Body of pancreas (tissue), 4 donors: Measurements from ENCODE around the gene TMEM119. TPM values are rescaled to one million over a fixed set of nuclear protein-coding genes. Genes with fewer than 3 reads are reported as not detected.

Experiments used
- ATAC-seq: fragments of 150-250 bp; one replicate; pipeline ENCODE4 v1.9.1; 2016
- DNase-seq, 4 donors: peaks; one replicate each; pipeline ENCODE4 v3.0.0-alpha.2; 2019
- H3K27ac ChIP-seq, 4 donors: fragments of 200-600 bp; sonication (generic); 1 replicate in 3 of 4; 2 replicates in 1 of 4; pipeline versions ENCODE4 v1.5.1 to v1.6.1; 2016 to 2019; ENCODE audit warnings: mild to moderate bottlenecking in 1 of 4, mixed read lengths in 1 of 4, moderate library complexity in 1 of 4
- H3K27me3 ChIP-seq, 2 donors: fragments of 200-600 bp; sonication (generic); one replicate each; pipeline ENCODE4 v1.6.0; 2016; ENCODE audit warnings: mild to moderate bottlenecking in 1 of 2
- H3K36me3 ChIP-seq, 2 donors: fragments of 200-600 bp; sonication (generic); replicated peaks in 1 of 2; 2 replicates each; pipeline ENCODE4 v1.5.1; 2016; ENCODE audit warnings: low read depth in 2 of 2; ENCODE audit not compliant: insufficient read depth in 1 of 2
- H3K4me1 ChIP-seq: fragments of 200-600 bp; sonication (generic); one replicate; pipeline ENCODE4 v1.6.0; 2016
- H3K4me3 ChIP-seq, 2 donors: fragments of 200-600 bp; sonication (generic); 1 replicate in 1 of 2; 2 replicates in 1 of 2; pipeline ENCODE4 v1.5.1; 2016 to 2019
- H3K9me3 ChIP-seq, 3 donors: fragments of 200-600 bp; sonication (generic); 1 replicate in 2 of 3; 2 replicates in 1 of 3; pipeline ENCODE4 v1.5.1; 2016
- CTCF ChIP-seq, 7 experiments: fragments of 450-650 bp in 4 of 7; fragments of 200-600 bp in 3 of 7; sonication (generic) in 3 of 7; IDR thresholded peaks; one replicate each; pipeline ENCODE4 v1.5.1; 2016 to 2019; ENCODE audit warnings: antibody characterized with exemption in 7 of 7
- POLR2A ChIP-seq, 3 donors: fragments of 450-650 bp; IDR thresholded peaks; one replicate each; pipeline ENCODE4 v1.6.1; 2016; ENCODE audit warnings: antibody characterized with exemption in 3 of 3, mild to moderate bottlenecking in 2 of 3
- WGBS, 2 donors: methylation state at CpG; one replicate each; pipeline ENCODE4 v1.1.5; 2017; 5-methylcytosine and 5-hydroxymethylcytosine counted together
- intact Hi-C: fragments of 100-400 bp; cut with DNase I; formaldehyde crosslinking; loops from one replicate; pipeline ENCODE4 v1.15.1; 2023
- total RNA-seq, 2 donors: library from RNA; depleted of rRNA; stranded (reverse); fragments of >200 nt; gene quantifications; one replicate each; pipeline ENCODE4 v1.1.0, GENCODE V29; 2016

Gene TMEM119
- total RNA-seq, 2 donors from 2014 or later, result 5.9 to 6.5 TPM

- ATAC-seq, result peak; percentile 60
- 45 to 60% methylated on average over 18 of the region's 18 CpGs for WGBS, 2 donors
- intact Hi-C loops, result no loop called here
Observed at GRCh38 chr12:108643941-108644810, 46.3 kb upstream of the TMEM119 start.

GRCh38 chr12:108642899-108643654 lies 45.2 kb upstream of the TMEM119 start:
- no peak overlapping the region for H3K4me3 ChIP-seq
- H3K27me3 ChIP-seq, result no peaks in the 10 kb centered on the region
- DNase-seq, result no peak
- no peak for TF ChIP-seq POLR2A (IDR thresholded peaks at IDR 0.05)
- no peak for TF ChIP-seq CTCF (IDR thresholded peaks at IDR 0.05)
- H3K27ac ChIP-seq, result no peak overlapping the region
- H3K9me3 ChIP-seq, result no peaks in the 10 kb centered on the region
- 93 to 96% methylated on average over 1 of the region's 1 CpG for WGBS, 2 donors
- peaks cover 18% of the 10 kb centered on the region for H3K4me1 ChIP-seq
- H3K36me3 ChIP-seq, result no peaks in the 10 kb centered on the region
- intact Hi-C loops, result no loop called here
- ATAC-seq, result no peak

More at GRCh38 chr12:108643941-108644810, 46.3 kb upstream of the TMEM119 start:
- TF ChIP-seq CTCF (IDR thresholded peaks at IDR 0.05), result no peak
- TF ChIP-seq POLR2A (IDR thresholded peaks at IDR 0.05), result no peak
- H3K4me3 ChIP-seq, result no peak overlapping the region
- peak overlapping the region in 1 of 4 donors; percentile 27 for H3K27ac ChIP-seq
- DNase-seq, result peak in 2 of 4 donors; percentile 43 to 51
- H3K4me1 ChIP-seq, result peaks cover 18% of the 10 kb centered on the region
- no peaks in the 10 kb centered on the region for H3K36me3 ChIP-seq
- H3K27me3 ChIP-seq, result no peaks in the 10 kb centered on the region
- no peaks in the 10 kb centered on the region for H3K9me3 ChIP-seq

DNA sequence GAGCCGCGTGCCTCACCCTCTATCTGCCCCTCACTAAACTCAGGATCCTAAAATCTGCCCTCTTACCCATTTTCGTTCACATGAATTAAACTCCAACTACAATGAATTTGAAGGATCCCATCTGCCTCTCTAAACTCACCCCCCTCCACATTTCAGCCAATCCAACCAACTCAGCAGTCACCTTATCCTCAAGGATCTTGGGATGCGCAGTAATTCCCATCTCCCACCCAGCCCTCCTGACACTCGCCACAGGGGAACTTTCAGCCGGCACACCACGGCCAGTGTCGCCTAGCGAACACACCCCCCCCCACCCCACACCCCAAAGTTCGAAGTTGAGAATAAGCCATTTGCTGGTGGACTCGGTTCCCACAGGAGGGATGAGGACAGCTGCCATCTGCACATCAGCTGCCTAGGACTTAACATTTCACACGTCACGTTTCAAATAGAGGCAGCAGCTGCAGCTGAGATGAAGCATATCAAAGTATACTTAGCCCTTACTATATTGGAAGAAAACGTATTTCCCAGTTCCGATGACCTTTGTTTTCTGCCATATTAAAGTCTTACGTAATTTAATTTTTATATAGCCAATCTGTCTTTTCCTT lies 44.5 kb upstream of the TMEM119 start:
- TF ChIP-seq POLR2A (IDR thresholded peaks at IDR 0.05) (no peak), CTCF (IDR thresholded peaks at IDR 0.05) (no peak)
- ATAC-seq (no peak), DNase-seq (no peak)
- no peak overlapping the region for H3K27ac ChIP-seq
- intact Hi-C loops, result no loop called here
- H3K36me3 ChIP-seq, result no peaks in the 10 kb centered on the region
- no peaks in the 10 kb centered on the region for H3K27me3 ChIP-seq
- H3K9me3 ChIP-seq, result no peaks in the 10 kb centered on the region
- no peak overlapping the region for H3K4me3 ChIP-seq
- peaks cover 18% of the 10 kb centered on the region for H3K4me1 ChIP-seq
- WGBS, 2 donors, result 67 to 75% methylated on average over 16 of the region's 16 CpGs

- no peak overlapping the region for H3K4me3 ChIP-seq
- DNase-seq (no peak), ATAC-seq (no peak)
- TF ChIP-seq CTCF (IDR thresholded peaks at IDR 0.05) (no peak), POLR2A (IDR thresholded peaks at IDR 0.05) (no peak)
- no peak overlapping the region for H3K27ac ChIP-seq
- no peaks in the 10 kb centered on the region for H3K27me3 ChIP-seq
- no peaks in the 10 kb centered on the region for H3K9me3 ChIP-seq
- no peaks in the 10 kb centered on the region for H3K36me3 ChIP-seq
- intact Hi-C loops, result no loop called here
- peaks cover 12% of the 10 kb centered on the region for H3K4me1 ChIP-seq
- 52 to 61% methylated on average over 7 to 9 of the region's 9 CpGs for WGBS, 2 donors
Observed at GRCh38 chr12:108641446-108642268, 43.8 kb upstream of the TMEM119 start.
